ENCODE data around the gene PPT2.

Gene PPT2

GRCh38 chr6:32126880-32127279 lies 27.1 kb upstream of the PPT2 start:
- ChIA-PET POLR2A (no interaction called here), CTCF (interaction anchor here (1.0 to 5.0 kb wide), 4 partner anchors 9 to 26 kb away, joined by 3 to 31 read pairs (median 4); no protein-coding TSS in a partner anchor)
- peaks cover 1 to 30% (median 26%) of the 10 kb centered on the region in 4 experiments for H3K4me1 ChIP-seq (ENCODE audit: control extremely low read depth in 1 of 4, control insufficient read depth in 4 of 4, insufficient read depth in 4 of 4, low read length in 3 of 4)
- no peaks in the 10 kb centered on the region for H3K9me3 ChIP-seq (ENCODE audit: control extremely low read depth in 1 of 5, control insufficient read depth in 4 of 5, insufficient read depth in 2 of 5, low read depth in 1 of 5, low read length in 4 of 5)
- 100% methylated on average over 2 of the region's 8 CpGs for WGBS (ENCODE audit: insufficient coverage)
- H3K27me3 ChIP-seq (replicated peaks in 2 of 5; ENCODE audit: control insufficient read depth in 4 of 5, insufficient read depth in 5 of 5, low read length in 4 of 5) = no peaks in the 10 kb centered on the region
- DNase-seq = no peak
- H3K27ac ChIP-seq (ENCODE audit: insufficient read depth in 1 of 2, low read depth in 1 of 2, low read length in 2 of 2, poor library complexity in 1 of 2, severe bottlenecking in 2 of 2) = peak overlapping the region in 1 of 2 experiments; percentile 96
- peak overlapping the region in 6 of 7 experiments; percentile 92 to 99 (median 98) for H3K4me3 ChIP-seq (ENCODE audit: control insufficient read depth in 1 of 7, extremely low read depth in 1 of 7, insufficient read depth in 4 of 7, low read depth in 2 of 7, low read length in 6 of 7)
- peaks cover 4 to 35% (median 26%) of the 10 kb centered on the region in 4 experiments for H3K36me3 ChIP-seq (ENCODE audit: control insufficient read depth in 4 of 4, insufficient read depth in 4 of 4, low read length in 3 of 4)

- ChIA-PET CTCF (interaction anchor here (1.0 to 5.0 kb wide), 3 partner anchors 10 to 17 kb away, joined by 3 to 31 read pairs (median 5); no protein-coding TSS in a partner anchor), POLR2A (interaction anchor here (1.6 kb wide), 1 partner anchor 68 kb away, joined by 6 read pairs; no protein-coding TSS in a partner anchor)
- WGBS (ENCODE audit: insufficient coverage) = 22% methylated on average over 5 of the region's 9 CpGs
- Histone ChIP-seq H3K27me3 (replicated peaks in 2 of 5; ENCODE audit: control insufficient read depth in 4 of 5, insufficient read depth in 5 of 5, low read length in 4 of 5) (no peaks in the 10 kb centered on the region), H3K27ac (ENCODE audit: insufficient read depth in 1 of 2, low read depth in 1 of 2, low read length in 2 of 2, poor library complexity in 1 of 2, severe bottlenecking in 2 of 2) (peak overlapping the region; percentile 87 to 96), H3K36me3 (ENCODE audit: control insufficient read depth in 4 of 4, insufficient read depth in 4 of 4, low read length in 3 of 4) (peaks cover 4 to 30% (median 22%) of the 10 kb centered on the region in 4 experiments), H3K4me1 (ENCODE audit: control extremely low read depth in 1 of 4, control insufficient read depth in 4 of 4, insufficient read depth in 4 of 4, low read length in 3 of 4) (peaks cover 1 to 30% (median 26%) of the 10 kb centered on the region in 4 experiments), H3K9me3 (ENCODE audit: control extremely low read depth in 1 of 5, control insufficient read depth in 4 of 5, insufficient read depth in 2 of 5, low read depth in 1 of 5, low read length in 4 of 5) (no peaks in the 10 kb centered on the region), H3K4me3 (ENCODE audit: control insufficient read depth in 1 of 7, extremely low read depth in 1 of 7, insufficient read depth in 4 of 7, low read depth in 2 of 7, low read length in 6 of 7) (peak overlapping the region; percentile 92 to 99 (median 97))
- no peak for DNase-seq
Observed at GRCh38 chr6:32127409-32127716, 26.6 kb upstream of the PPT2 start.

GRCh38 chr6:32127717-32128592 lies 26.0 kb upstream of the PPT2 start, which contains the start of gene ATF6B:
TSS of gene ATF6B (minus strand) at chr6:32128246. CDS start at chr6:32128207, 39 bp downstream.
- peak; percentile 100 for DNase-seq
- H3K27me3 ChIP-seq (replicated peaks in 2 of 5; ENCODE audit: control insufficient read depth in 4 of 5, insufficient read depth in 5 of 5, low read length in 4 of 5) = no peaks in the 10 kb centered on the region
- peak within 1 kb of the TSS; percentile 87 to 96 for H3K27ac ChIP-seq (ENCODE audit: insufficient read depth in 1 of 2, low read depth in 1 of 2, low read length in 2 of 2, poor library complexity in 1 of 2, severe bottlenecking in 2 of 2)
- ChIA-PET POLR2A (interaction anchor here (0.9 to 1.6 kb wide), 3 partner anchors 50 to 67 kb away, joined by 3 to 6 read pairs (median 3); partner anchors contain the start of gene GPSM3), CTCF (interaction anchor here (1.0 to 5.0 kb wide), 4 partner anchors 10 to 24 kb away, joined by 3 to 31 read pairs (median 9); partner anchors contain the start of gene PRRT1)
- peaks cover 1 to 30% (median 26%) of the 10 kb centered on the region in 4 experiments for H3K4me1 ChIP-seq (ENCODE audit: control extremely low read depth in 1 of 4, control insufficient read depth in 4 of 4, insufficient read depth in 4 of 4, low read length in 3 of 4)
- peaks cover 4 to 28% (median 21%) of the 10 kb centered on the region in 4 experiments for H3K36me3 ChIP-seq (ENCODE audit: control insufficient read depth in 4 of 4, insufficient read depth in 4 of 4, low read length in 3 of 4)
- peak within 1 kb of the TSS; percentile 92 to 99 (median 97) for H3K4me3 ChIP-seq (ENCODE audit: control insufficient read depth in 1 of 7, extremely low read depth in 1 of 7, insufficient read depth in 4 of 7, low read depth in 2 of 7, low read length in 6 of 7)
- H3K9me3 ChIP-seq (ENCODE audit: control extremely low read depth in 1 of 5, control insufficient read depth in 4 of 5, insufficient read depth in 2 of 5, low read depth in 1 of 5, low read length in 4 of 5) = no peaks in the 10 kb centered on the region
- 1% methylated on average over 39 of the region's 44 CpGs for WGBS (ENCODE audit: insufficient coverage)

GRCh38 chr6:32128751-32129296 lies 25.1 kb upstream of the PPT2 start:
- H3K4me3 ChIP-seq (ENCODE audit: control insufficient read depth in 1 of 7, extremely low read depth in 1 of 7, insufficient read depth in 4 of 7, low read depth in 2 of 7, low read length in 6 of 7) = peak overlapping the region in 5 of 7 experiments; percentile 19 to 94 (median 80)
- CTCF ChIA-PET = interaction anchor here (0.6 to 5.0 kb wide), 8 partner anchors 11 to 843 kb away, joined by 3 to 31 read pairs (median 8); partner anchors contain the start of gene PRRT1
- peaks cover 1 to 30% (median 26%) of the 10 kb centered on the region in 4 experiments for H3K4me1 ChIP-seq (ENCODE audit: control extremely low read depth in 1 of 4, control insufficient read depth in 4 of 4, insufficient read depth in 4 of 4, low read length in 3 of 4)
- no peak for DNase-seq
- peaks cover 0 to 3% (median 0%) of the 10 kb centered on the region in 5 experiments for H3K27me3 ChIP-seq (replicated peaks in 2 of 5; ENCODE audit: control insufficient read depth in 4 of 5, insufficient read depth in 5 of 5, low read length in 4 of 5)
- POLR2A ChIA-PET = interaction anchor here (0.9 to 1.6 kb wide), 2 partner anchors 64 to 67 kb away, joined by 3 to 6 read pairs; partner anchors contain the start of gene GPSM3
- no peaks in the 10 kb centered on the region for H3K9me3 ChIP-seq (ENCODE audit: control extremely low read depth in 1 of 5, control insufficient read depth in 4 of 5, insufficient read depth in 2 of 5, low read depth in 1 of 5, low read length in 4 of 5)
- H3K36me3 ChIP-seq (ENCODE audit: control insufficient read depth in 4 of 4, insufficient read depth in 4 of 4, low read length in 3 of 4) = peaks cover 4 to 25% (median 18%) of the 10 kb centered on the region in 4 experiments
- peak overlapping the region in 1 of 2 experiments; percentile 96 for H3K27ac ChIP-seq (ENCODE audit: insufficient read depth in 1 of 2, low read depth in 1 of 2, low read length in 2 of 2, poor library complexity in 1 of 2, severe bottlenecking in 2 of 2)
- WGBS (ENCODE audit: insufficient coverage) = 94% methylated on average over 13 of the region's 13 CpGs

GRCh38 chr6:32129297-32130088 lies 24.4 kb upstream of the PPT2 start:
- no peak for DNase-seq
- ChIA-PET CTCF (interaction anchor here (0.6 to 5.0 kb wide), 10 partner anchors 12 to 843 kb away, joined by 3 to 31 read pairs (median 6); partner anchors contain the start of gene PRRT1), POLR2A (interaction anchor here (0.8 kb wide), 1 partner anchor 30 kb away, joined by 3 read pairs; no protein-coding TSS in a partner anchor)
- H3K4me1 ChIP-seq (ENCODE audit: control extremely low read depth in 1 of 4, control insufficient read depth in 4 of 4, insufficient read depth in 4 of 4, low read length in 3 of 4) = peaks cover 1 to 30% (median 26%) of the 10 kb centered on the region in 4 experiments
- 50% methylated on average over 21 of the region's 22 CpGs for WGBS (ENCODE audit: insufficient coverage)
- H3K9me3 ChIP-seq (ENCODE audit: control extremely low read depth in 1 of 5, control insufficient read depth in 4 of 5, insufficient read depth in 2 of 5, low read depth in 1 of 5, low read length in 4 of 5) = no peaks in the 10 kb centered on the region
- H3K27ac ChIP-seq (ENCODE audit: insufficient read depth in 1 of 2, low read depth in 1 of 2, low read length in 2 of 2, poor library complexity in 1 of 2, severe bottlenecking in 2 of 2) = peak overlapping the region; percentile 46 to 96
- H3K4me3 ChIP-seq (ENCODE audit: control insufficient read depth in 1 of 7, extremely low read depth in 1 of 7, insufficient read depth in 4 of 7, low read depth in 2 of 7, low read length in 6 of 7) = peak overlapping the region; percentile 40 to 94 (median 80)
- H3K27me3 ChIP-seq (replicated peaks in 2 of 5; ENCODE audit: control insufficient read depth in 4 of 5, insufficient read depth in 5 of 5, low read length in 4 of 5) = peaks cover 0 to 5% (median 0%) of the 10 kb centered on the region in 5 experiments
- peaks cover 0 to 20% (median 12%) of the 10 kb centered on the region in 4 experiments for H3K36me3 ChIP-seq (ENCODE audit: control insufficient read depth in 4 of 4, insufficient read depth in 4 of 4, low read length in 3 of 4)

GRCh38 chr6:32131439-32131948 lies 22.4 kb upstream of the PPT2 start:
- Histone ChIP-seq H3K9me3 (ENCODE audit: control extremely low read depth in 1 of 5, control insufficient read depth in 4 of 5, insufficient read depth in 2 of 5, low read depth in 1 of 5, low read length in 4 of 5) (no peaks in the 10 kb centered on the region), H3K4me1 (ENCODE audit: control extremely low read depth in 1 of 4, control insufficient read depth in 4 of 4, insufficient read depth in 4 of 4, low read length in 3 of 4) (peaks cover 1 to 30% (median 26%) of the 10 kb centered on the region in 4 experiments), H3K4me3 (ENCODE audit: control insufficient read depth in 1 of 7, extremely low read depth in 1 of 7, insufficient read depth in 4 of 7, low read depth in 2 of 7, low read length in 6 of 7) (no peak overlapping the region), H3K27me3 (replicated peaks in 2 of 5; ENCODE audit: control insufficient read depth in 4 of 5, insufficient read depth in 5 of 5, low read length in 4 of 5) (peaks cover 0 to 5% (median 0%) of the 10 kb centered on the region in 5 experiments), H3K27ac (ENCODE audit: insufficient read depth in 1 of 2, low read depth in 1 of 2, low read length in 2 of 2, poor library complexity in 1 of 2, severe bottlenecking in 2 of 2) (no peak overlapping the region), H3K36me3 (ENCODE audit: control insufficient read depth in 4 of 4, insufficient read depth in 4 of 4, low read length in 3 of 4) (peaks cover 0 to 5% (median under 1%) of the 10 kb centered on the region in 4 experiments)
- CTCF ChIA-PET = interaction anchor here (1.7 to 5.0 kb wide), 3 partner anchors 14 to 38 kb away, joined by 4 to 31 read pairs (median 8); no protein-coding TSS in a partner anchor
- POLR2A ChIA-PET = no interaction called here
- peak; percentile 49 to 77 (median 59) for DNase-seq
- WGBS (ENCODE audit: insufficient coverage) = 81% methylated on average over 2 of the region's 14 CpGs
